ENCODE results near the gene OR10A6. TPM values are rescaled to one million over a fixed set of nuclear protein-coding genes. Genes with fewer than 3 reads are reported as not detected.

The OR10A6 gene
- total RNA-seq, 4 donors from 2014 or later, result not detected

GRCh38 chr11:7910286-7910788 lies 20.7 kb downstream of the OR10A6 start:
- no peak for TF ChIP-seq EP300 (IDR thresholded peaks at IDR 0.05; ENCODE audit: low read depth)
- no peak for TF ChIP-seq POLR2A (IDR thresholded peaks at IDR 0.05)
- TF ChIP-seq POLR2AphosphoS5 (IDR thresholded peaks at IDR 0.05), result no peak
- no peak for TF ChIP-seq CTCF (IDR thresholded peaks at IDR 0.05)
- H3K9me3 ChIP-seq, result no peaks in the 10 kb centered on the region
- no peak overlapping the region for H3K27ac ChIP-seq
- in situ Hi-C loops (cut with MboI; ENCODE audit: low pct_ligation_motif_present in 1 of 4, low pct_unique_long_range_greater_than_20kb in 1 of 4, low sequenced_read_pairs in 3 of 4) (no loop called here), intact Hi-C loops (cut with DNase I; ENCODE audit: low total_unique reads) (no loop called here)
- H3K36me3 ChIP-seq, result no peaks in the 10 kb centered on the region
- H3K4me1 ChIP-seq, result peaks cover 0 to 2% (median 0%) of the 10 kb centered on the region in 4 donors
- no peak overlapping the region for H3K4me3 ChIP-seq
- no peaks in the 10 kb centered on the region for H3K27me3 ChIP-seq
- 43 to 54% methylated on average over 2 of the region's 2 CpGs for WGBS, 2 donors (ENCODE audit: low coverage in 1 of 2)
- no peak for DNase-seq

- H3K4me1 ChIP-seq, result peaks cover 0 to 2% (median 0%) of the 10 kb centered on the region in 4 donors
- no peak overlapping the region for H3K27ac ChIP-seq
- no peak for DNase-seq
- no peak for TF ChIP-seq EP300 (IDR thresholded peaks at IDR 0.05; ENCODE audit: low read depth)
- no peaks in the 10 kb centered on the region for H3K36me3 ChIP-seq
- intact Hi-C loops (cut with DNase I; ENCODE audit: low total_unique reads), result no loop called here
- WGBS, 2 donors (ENCODE audit: low coverage in 1 of 2), result 47 to 48% methylated on average over 2 of the region's 2 CpGs
- no peak overlapping the region for H3K4me3 ChIP-seq
- no peaks in the 10 kb centered on the region for H3K27me3 ChIP-seq
- H3K9me3 ChIP-seq, result no peaks in the 10 kb centered on the region
- in situ Hi-C loops (cut with MboI; ENCODE audit: low pct_ligation_motif_present in 1 of 4, low pct_unique_long_range_greater_than_20kb in 1 of 4, low sequenced_read_pairs in 3 of 4), result no loop called here
These were observed 21.3 kb downstream of the OR10A6 start for GRCh38 chr11:7909585-7910285.

- Histone ChIP-seq H3K9me3 (no peaks in the 10 kb centered on the region), H3K27me3 (no peaks in the 10 kb centered on the region), H3K27ac (no peak overlapping the region), H3K36me3 (no peaks in the 10 kb centered on the region), H3K4me3 (no peak overlapping the region), H3K4me1 (peaks cover 0 to 11% (median 6%) of the 10 kb centered on the region in 4 donors)
- in situ Hi-C loops (cut with MboI; ENCODE audit: low pct_ligation_motif_present in 1 of 4, low pct_unique_long_range_greater_than_20kb in 1 of 4, low sequenced_read_pairs in 3 of 4) (no loop called here), intact Hi-C loops (cut with DNase I; ENCODE audit: low total_unique reads) (no loop called here)
- no peak for DNase-seq
- 0 to 56% methylated on average over 1 to 3 of the region's 3 CpGs for WGBS, 2 donors (ENCODE audit: low coverage in 1 of 2)
- TF ChIP-seq POLR2AphosphoS5 (IDR thresholded peaks at IDR 0.05) (no peak), EP300 (IDR thresholded peaks at IDR 0.05; ENCODE audit: low read depth) (no peak), POLR2A (IDR thresholded peaks at IDR 0.05) (no peak), CTCF (IDR thresholded peaks at IDR 0.05) (no peak)
These were observed 23.9 kb downstream of the OR10A6 start for GRCh38 chr11:7907121-7907520.

GRCh38 chr11:7906481-7906880 lies 24.6 kb downstream of the OR10A6 start:
- Histone ChIP-seq H3K27ac (no peak overlapping the region), H3K4me3 (no peak overlapping the region), H3K9me3 (no peaks in the 10 kb centered on the region), H3K27me3 (no peaks in the 10 kb centered on the region), H3K36me3 (no peaks in the 10 kb centered on the region), H3K4me1 (peaks cover 0 to 17% (median 8%) of the 10 kb centered on the region in 4 donors)
- TF ChIP-seq POLR2AphosphoS5 (IDR thresholded peaks at IDR 0.05), result no peak
- TF ChIP-seq POLR2A (IDR thresholded peaks at IDR 0.05), result no peak
- no peak for TF ChIP-seq CTCF (IDR thresholded peaks at IDR 0.05)
- TF ChIP-seq EP300 (IDR thresholded peaks at IDR 0.05; ENCODE audit: low read depth), result no peak
- intact Hi-C loops (cut with DNase I; ENCODE audit: low total_unique reads) (no loop called here), in situ Hi-C loops (cut with MboI; ENCODE audit: low pct_ligation_motif_present in 1 of 4, low pct_unique_long_range_greater_than_20kb in 1 of 4, low sequenced_read_pairs in 3 of 4) (no loop called here)
- 0 to 37% methylated on average over 1 to 4 of the region's 4 CpGs for WGBS, 2 donors (ENCODE audit: low coverage in 1 of 2)
- DNase-seq, result no peak

Data from transverse colon (tissue), 4 donors.